GM19468 (cell line): ENCODE results near the gene GCKR.

ENCODE experiments used
- ATAC-seq: cut with Tn5 transposase; IDR thresholded peaks from one replicate; pipeline ENCODE4 v1.9.1; 2021; ENCODE audit warnings: mild to moderate bottlenecking, moderate library complexity, moderate number of reproducible peaks; ENCODE audit not compliant: unreplicated experiment; ENCODE audit errors: extremely low read depth

The GCKR gene

GRCh38 chr2:27496357-27497287 is at the start of gene GCKR:
TSS of gene GCKR (plus strand) at chr2:27496839. CDS start at chr2:27496905, 66 bp downstream.
- no peak for ATAC-seq

- ATAC-seq: no peak
These were observed 48.3 kb upstream of the GCKR start for GRCh38 chr2:27448381-27448780.

- no peak for ATAC-seq
These were observed 45.5 kb upstream of the GCKR start for GRCh38 chr2:27451095-27451494.

GRCh38 chr2:27453968-27454367 is 42.7 kb upstream of the GCKR start:
- no peak for ATAC-seq

- ATAC-seq: no peak
These were observed 35.5 kb upstream of the GCKR start for GRCh38 chr2:27461118-27461517.

- ATAC-seq: no peak
These were observed 32.2 kb upstream of the GCKR start for GRCh38 chr2:27464443-27464842.

- no peak for ATAC-seq
These were observed 24.7 kb upstream of the GCKR start for GRCh38 chr2:27471961-27472360.

GRCh38 chr2:27485496-27485895 is 11.1 kb upstream of the GCKR start:
- no peak for ATAC-seq

GRCh38 chr2:27489118-27489497 is 7.5 kb upstream of the GCKR start:
- no peak for ATAC-seq

GRCh38 chr2:27489498-27490397 is 6.9 kb upstream of the GCKR start, which contains the start of gene IFT172:
TSS of gene IFT172 (minus strand) at chr2:27489743. CDS start at chr2:27489653, 90 bp downstream.
- ATAC-seq: peak; percentile 89

GRCh38 chr2:27492557-27492956 is 4.1 kb upstream of the GCKR start:
- no peak for ATAC-seq

- ATAC-seq: no peak
These were observed 2.7 kb upstream of the GCKR start for GRCh38 chr2:27493948-27494283.

GRCh38 chr2:27494284-27494943 is 2.2 kb upstream of the GCKR start:
- ATAC-seq: no peak

GRCh38 chr2:27494944-27495554 is 1.6 kb upstream of the GCKR start, which contains the start of gene FNDC4:
TSS of gene FNDC4 (minus strand) at chr2:27495200. CDS start at chr2:27494679, 521 bp downstream.
- no peak for ATAC-seq

GRCh38 chr2:27495840-27496356 is 741 bp upstream of the GCKR start:
- no peak for ATAC-seq

- ATAC-seq: no peak
These were observed 619 bp downstream of the GCKR start for GRCh38 chr2:27497288-27497627.

GRCh38 chr2:27498975-27499374 is 2.3 kb downstream of the GCKR start:
- no peak for ATAC-seq

- ATAC-seq: no peak
These were observed 4.4 kb downstream of the GCKR start for GRCh38 chr2:27501042-27501441.

GRCh38 chr2:27502142-27502541 is 5.5 kb downstream of the GCKR start:
- no peak for ATAC-seq

GRCh38 chr2:27506587-27506986 is 9.9 kb downstream of the GCKR start:
- no peak for ATAC-seq
